Hematopoietic multipotent progenitor cell (in vitro differentiated cells): ENCODE measurements around the gene ASTN2. TPM values are rescaled to one million over a fixed set of nuclear protein-coding genes. Genes with fewer than 3 reads are reported as not detected.

Experiments used
- DNase-seq, 3 donors: peaks; one replicate each; pipeline ENCODE4 v3.0.0-alpha.2; 2011 to 2015; ENCODE audit warnings: low read depth in 2 of 3, low spot score in 2 of 3
- total RNA-seq: library from RNA; depleted of rRNA; stranded (reverse); fragments of >200 nt; gene quantifications from one replicate; pipeline ENCODE4 v1.2.3, GENCODE V29; 2012

The ASTN2 gene
- total RNA-seq, 1 donor: 1.3 TPM

- no peak for DNase-seq
Measured at GRCh38 chr9:117304549-117304948, 110.3 kb downstream of the ASTN2 start.

GRCh38 chr9:117303643-117304230, 111.1 kb downstream of the ASTN2 start:
- no peak for DNase-seq

GRCh38 chr9:117302487-117302886, 112.4 kb downstream of the ASTN2 start:
- no peak for DNase-seq

GRCh38 chr9:117300371-117301110, 114.3 kb downstream of the ASTN2 start:
- DNase-seq: no peak

GRCh38 chr9:117296453-117296852, 118.4 kb downstream of the ASTN2 start:
- no peak for DNase-seq

GRCh38 chr9:117293206-117294114, 121.4 kb downstream of the ASTN2 start:
- no peak for DNase-seq

- no peak for DNase-seq
Measured at GRCh38 chr9:117290856-117291622, 123.8 kb downstream of the ASTN2 start.

- DNase-seq: no peak
Measured at GRCh38 chr9:117290306-117290840, 124.5 kb downstream of the ASTN2 start.

GRCh38 chr9:117286245-117286644, 128.6 kb downstream of the ASTN2 start:
- DNase-seq: no peak

- DNase-seq: no peak
Measured at GRCh38 chr9:117284414-117284813, 130.4 kb downstream of the ASTN2 start.

GRCh38 chr9:117282541-117282940, 132.3 kb downstream of the ASTN2 start:
- DNase-seq: no peak

GRCh38 chr9:117278471-117279035, 136.3 kb downstream of the ASTN2 start:
- no peak for DNase-seq

GRCh38 chr9:117278020-117278419, 136.8 kb downstream of the ASTN2 start:
- DNase-seq: no peak

GRCh38 chr9:117276444-117276843, 138.4 kb downstream of the ASTN2 start:
- no peak for DNase-seq

GRCh38 chr9:117273612-117274011, 141.2 kb downstream of the ASTN2 start:
- no peak for DNase-seq

GRCh38 chr9:117268847-117269446, 145.9 kb downstream of the ASTN2 start:
- DNase-seq: no peak

- DNase-seq: no peak
Measured at GRCh38 chr9:117266855-117267497, 147.9 kb downstream of the ASTN2 start.

GRCh38 chr9:117265253-117265652, 149.6 kb downstream of the ASTN2 start:
- no peak for DNase-seq

- DNase-seq: no peak
Measured at GRCh38 chr9:117258184-117258866, 156.5 kb downstream of the ASTN2 start.
